AG08396 (cell line): Measurements from ENCODE around the gene CYP4F8.
"Not testable (repeated sequence)": the region's sequence is repeated elsewhere in the genome, so short reads cannot be mapped to it uniquely, and the experiment has no call there.

Experiments used
- DNase-seq: peaks from one replicate; pipeline ENCODE4 v3.0.0; 2012; ENCODE audit warnings: low spot score, mixed read lengths

CYP4F8 gene

GRCh38 chr19:15644816-15645215 is 29.8 kb downstream of the CYP4F8 start:
- DNase-seq: no peak

- no peak for DNase-seq
Observed at GRCh38 chr19:15649526-15649925, 34.5 kb downstream of the CYP4F8 start.

GRCh38 chr19:15650123-15650522 is 35.1 kb downstream of the CYP4F8 start:
- not testable (repeated sequence) for DNase-seq

GRCh38 chr19:15651791-15652190 is 36.8 kb downstream of the CYP4F8 start:
- no peak for DNase-seq

- no peak for DNase-seq
Observed at GRCh38 chr19:15652559-15653278, 37.7 kb downstream of the CYP4F8 start.

- DNase-seq: no peak
Observed at GRCh38 chr19:15656467-15656866, 41.4 kb downstream of the CYP4F8 start.

- no peak for DNase-seq
Observed at GRCh38 chr19:15663247-15663646, 48.2 kb downstream of the CYP4F8 start.

GRCh38 chr19:15666186-15666585 is 51.2 kb downstream of the CYP4F8 start:
- DNase-seq: no peak

GRCh38 chr19:15666883-15667282 is 51.9 kb downstream of the CYP4F8 start:
- DNase-seq: no peak

- no peak for DNase-seq
Observed at GRCh38 chr19:15669440-15669839, 54.4 kb downstream of the CYP4F8 start.

- DNase-seq: no peak
Observed at GRCh38 chr19:15669891-15670290, 54.9 kb downstream of the CYP4F8 start.

- DNase-seq: no peak
Observed at GRCh38 chr19:15671237-15671821, 56.3 kb downstream of the CYP4F8 start.

GRCh38 chr19:15671891-15672579 is 57.0 kb downstream of the CYP4F8 start:
- no peak for DNase-seq

- DNase-seq: no peak
Observed at GRCh38 chr19:15672580-15673175, 57.7 kb downstream of the CYP4F8 start, which contains the start of gene CYP4F12. TSS of gene CYP4F12 (plus strand) at chr19:15673087. CDS start at chr19:15673530, 443 bp downstream.

GRCh38 chr19:15673176-15673654 is 58.2 kb downstream of the CYP4F8 start:
- no peak for DNase-seq

GRCh38 chr19:15675560-15675959 is 60.5 kb downstream of the CYP4F8 start:
- DNase-seq: no peak

GRCh38 chr19:15679089-15679488 is 64.1 kb downstream of the CYP4F8 start:
- DNase-seq: no peak

GRCh38 chr19:15679865-15680264 is 64.8 kb downstream of the CYP4F8 start:
- not testable (repeated sequence) for DNase-seq
